Measurements from ENCODE around the gene EIF4E2.

The EIF4E2 gene

DNA sequence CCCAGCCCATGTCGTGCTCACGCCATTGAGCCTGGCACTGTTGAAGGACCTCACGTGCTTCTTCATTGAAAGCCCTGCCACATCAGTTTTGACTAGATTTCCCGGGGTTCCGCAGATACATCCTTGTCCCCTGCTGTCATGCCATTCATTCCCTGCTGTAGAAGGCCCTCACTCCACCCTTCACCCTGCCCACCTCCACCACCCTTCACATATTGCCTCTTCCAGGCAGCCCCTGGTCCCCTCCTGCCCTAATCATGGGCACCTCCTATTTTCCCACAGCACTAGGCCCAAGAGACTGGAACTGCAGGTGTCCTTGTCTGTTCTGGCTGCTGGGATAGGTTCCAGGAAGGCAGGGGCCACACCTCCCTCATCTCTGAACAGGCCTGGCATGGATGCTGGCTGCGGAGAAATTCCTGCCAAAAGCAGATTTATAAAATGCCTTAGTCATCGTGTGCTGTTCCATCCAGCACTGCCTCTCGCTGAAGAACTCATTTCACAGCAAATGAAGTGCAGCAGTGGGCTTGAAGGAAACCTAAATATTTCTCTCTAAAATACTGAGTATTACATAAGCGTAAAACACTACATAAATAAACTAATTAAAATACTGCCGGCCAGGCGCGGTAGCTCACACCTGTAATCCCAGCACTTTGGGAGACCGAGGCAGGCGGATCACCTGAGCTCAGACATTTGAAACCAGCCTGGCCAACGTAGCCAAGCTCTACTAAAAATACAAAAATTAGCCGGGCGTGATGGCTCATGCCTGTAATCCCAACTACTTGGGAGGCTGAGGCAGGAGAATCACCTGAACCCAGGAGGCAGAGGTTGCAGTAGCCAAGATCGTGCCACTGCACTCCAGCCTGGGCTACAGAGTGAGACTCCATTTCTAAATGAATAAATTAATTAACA lies 38.4 kb downstream of the EIF4E2 start:
- TF ChIP-seq, protein P1, sequence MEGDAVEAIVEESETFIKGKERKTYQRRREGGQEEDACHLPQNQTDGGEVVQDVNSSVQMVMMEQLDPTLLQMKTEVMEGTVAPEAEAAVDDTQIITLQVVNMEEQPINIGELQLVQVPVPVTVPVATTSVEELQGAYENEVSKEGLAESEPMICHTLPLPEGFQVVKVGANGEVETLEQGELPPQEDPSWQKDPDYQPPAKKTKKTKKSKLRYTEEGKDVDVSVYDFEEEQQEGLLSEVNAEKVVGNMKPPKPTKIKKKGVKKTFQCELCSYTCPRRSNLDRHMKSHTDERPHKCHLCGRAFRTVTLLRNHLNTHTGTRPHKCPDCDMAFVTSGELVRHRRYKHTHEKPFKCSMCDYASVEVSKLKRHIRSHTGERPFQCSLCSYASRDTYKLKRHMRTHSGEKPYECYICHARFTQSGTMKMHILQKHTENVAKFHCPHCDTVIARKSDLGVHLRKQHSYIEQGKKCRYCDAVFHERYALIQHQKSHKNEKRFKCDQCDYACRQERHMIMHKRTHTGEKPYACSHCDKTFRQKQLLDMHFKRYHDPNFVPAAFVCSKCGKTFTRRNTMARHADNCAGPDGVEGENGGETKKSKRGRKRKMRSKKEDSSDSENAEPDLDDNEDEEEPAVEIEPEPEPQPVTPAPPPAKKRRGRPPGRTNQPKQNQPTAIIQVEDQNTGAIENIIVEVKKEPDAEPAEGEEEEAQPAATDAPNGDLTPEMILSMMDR (IDR thresholded peaks at IDR 0.05; ENCODE audit: low read depth, low read length) = no peak
- peak; percentile 77 for DNase-seq (ENCODE audit: extremely low read depth, low read depth)

DNA sequence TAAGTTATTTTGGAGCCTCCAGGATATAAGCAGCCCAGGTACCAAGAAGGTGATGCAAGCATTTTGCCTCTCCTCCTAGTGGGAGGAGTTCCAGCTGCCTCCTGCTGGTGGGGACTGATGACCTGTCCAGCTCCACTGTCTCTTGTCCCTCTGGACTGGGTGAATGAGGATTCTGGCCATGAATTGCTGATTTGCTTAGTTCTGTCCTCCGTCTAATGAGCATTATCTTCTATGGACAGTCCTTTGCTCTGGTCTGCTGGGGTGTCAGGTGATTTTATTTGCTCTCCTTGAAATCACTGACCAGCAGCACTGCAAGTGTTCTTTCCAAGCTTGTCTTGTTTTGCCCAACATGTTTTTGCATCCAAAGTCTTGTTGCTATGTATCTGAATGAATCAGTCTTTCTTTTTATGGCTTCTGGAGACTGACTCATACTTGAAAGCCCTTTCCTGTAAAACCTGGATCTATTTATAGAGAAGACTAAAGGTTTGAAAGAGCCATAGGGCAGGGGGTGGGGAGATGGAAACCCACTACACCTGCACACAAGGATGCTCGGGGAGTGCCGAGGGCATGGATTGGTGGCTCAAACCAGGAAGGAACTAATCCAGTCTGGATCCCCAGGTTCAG lies 42.4 kb downstream of the EIF4E2 start:
- peak; percentile 54 for DNase-seq (ENCODE audit: extremely low read depth, low read depth)
- TF ChIP-seq, protein P1 (IDR thresholded peaks at IDR 0.05; ENCODE audit: low read depth, low read length) = no peak

DNA sequence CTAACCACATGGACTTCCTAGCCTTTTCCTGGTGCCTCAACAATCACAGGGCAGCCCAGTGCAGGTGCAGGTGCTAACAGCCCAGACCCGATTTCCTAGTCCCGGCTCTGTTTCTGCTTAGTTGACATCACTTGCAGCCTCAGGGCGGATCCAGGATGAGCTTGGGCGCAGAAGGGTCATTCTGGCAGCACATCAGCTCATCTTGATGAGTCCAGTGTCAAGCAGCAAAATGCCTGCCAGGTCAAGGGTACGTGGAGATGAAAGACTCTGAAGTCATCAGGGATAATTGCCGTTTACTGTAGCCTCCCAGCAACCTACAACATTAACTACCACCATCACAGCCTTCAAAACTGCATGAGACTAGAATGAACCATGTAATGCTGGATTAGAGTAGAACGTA lies 43.5 kb downstream of the EIF4E2 start:
- TF ChIP-seq, protein P1 (IDR thresholded peaks at IDR 0.05; ENCODE audit: low read depth, low read length) = no peak
- DNase-seq (ENCODE audit: extremely low read depth, low read depth) = no peak

DNA sequence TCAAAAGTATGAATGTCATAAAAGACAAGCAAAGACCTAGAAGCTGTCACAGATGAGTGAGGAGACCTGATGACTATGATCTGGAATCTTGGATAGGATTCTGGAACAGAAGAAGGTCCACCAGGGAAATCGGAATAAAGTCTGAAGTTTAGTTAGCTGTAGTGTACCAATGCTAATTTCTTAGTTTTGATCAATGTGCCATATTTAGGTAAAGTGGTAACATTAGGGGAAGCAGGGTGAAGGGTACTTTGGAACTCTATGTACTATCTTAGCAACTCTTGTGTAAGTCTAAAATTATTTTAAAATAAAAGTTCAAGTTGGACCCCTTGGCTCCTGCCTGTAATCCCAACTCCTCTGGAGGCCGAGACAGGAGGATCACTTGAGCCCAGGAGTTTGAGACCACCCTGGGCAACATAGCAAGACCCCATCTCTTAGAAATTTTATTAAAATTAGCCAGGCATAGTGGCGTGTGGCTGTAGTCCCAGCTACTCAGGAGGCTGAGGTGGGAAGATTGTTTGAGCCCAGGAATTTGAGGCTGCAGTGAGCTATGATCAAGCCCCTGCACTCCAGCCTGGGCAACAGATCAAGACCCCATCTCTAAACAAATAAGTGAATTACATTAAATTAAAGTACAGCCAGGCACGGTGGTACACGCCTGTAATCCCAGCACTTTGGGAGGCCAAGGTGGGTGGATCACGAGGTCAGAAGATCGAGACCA lies 47.0 kb downstream of the EIF4E2 start:
- no peak for DNase-seq (ENCODE audit: extremely low read depth, low read depth)
- TF ChIP-seq, protein P1 (IDR thresholded peaks at IDR 0.05; ENCODE audit: low read depth, low read length) = no peak

DNA sequence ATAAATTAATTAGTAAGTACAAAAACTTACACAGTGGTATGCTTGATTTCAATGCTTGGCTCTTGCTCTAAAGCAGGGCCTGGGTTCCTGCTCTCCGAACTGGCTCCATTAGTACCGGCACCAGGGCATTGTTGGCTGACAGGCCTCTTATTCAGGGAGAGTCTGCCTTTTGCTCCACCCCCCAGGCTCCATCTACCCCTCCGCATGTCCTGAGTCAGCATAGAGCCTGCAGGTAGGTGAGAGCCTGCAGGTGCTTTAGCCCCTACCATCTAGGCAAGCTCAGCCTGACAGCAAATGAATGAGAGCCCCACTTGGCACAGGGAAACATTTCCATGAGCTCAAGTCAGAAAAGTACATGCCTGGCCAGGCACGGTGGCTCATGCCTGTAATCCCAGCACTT lies 47.8 kb downstream of the EIF4E2 start:
- DNase-seq (ENCODE audit: extremely low read depth, low read depth) = no peak

DNA sequence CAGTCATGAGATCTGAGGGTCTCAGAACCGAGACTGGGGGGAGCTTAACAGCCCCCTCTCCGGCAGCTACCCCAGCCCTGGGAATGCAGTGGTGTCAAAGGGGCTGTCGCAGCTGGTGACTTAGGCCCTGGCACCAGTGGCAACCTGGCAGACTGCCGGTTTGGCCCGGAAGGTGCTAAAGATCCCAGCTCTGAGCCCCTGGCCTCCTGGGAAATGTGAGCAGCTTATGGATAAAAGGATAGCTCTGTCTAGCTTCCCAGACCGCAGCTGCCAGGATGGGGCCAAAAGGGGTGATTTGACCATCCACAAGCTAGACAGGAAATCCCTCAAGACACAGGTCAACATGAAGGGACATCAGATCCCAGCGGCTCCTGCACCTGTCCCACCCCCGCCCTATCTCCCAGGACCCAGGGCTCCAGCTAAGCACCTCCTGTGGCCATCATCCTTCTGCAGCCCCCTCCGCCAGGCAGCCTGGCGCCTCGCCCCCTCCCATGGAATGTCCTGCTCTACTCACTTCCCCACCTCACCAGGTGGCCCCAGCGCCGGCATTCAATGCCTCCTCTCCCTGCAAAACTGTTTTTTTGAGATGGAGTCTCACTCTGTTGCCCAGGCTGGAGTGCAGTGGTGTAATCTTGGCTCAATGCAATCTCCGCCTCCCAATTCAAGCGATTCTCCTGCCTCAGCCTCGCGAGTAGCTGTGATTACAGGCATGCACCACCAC lies 49.7 kb downstream of the EIF4E2 start:
- TF ChIP-seq, protein P1 (IDR thresholded peaks at IDR 0.05; ENCODE audit: low read depth, low read length) = no peak
- DNase-seq (ENCODE audit: extremely low read depth, low read depth) = no peak

More for the DNA sequence above, 47.8 kb downstream of the EIF4E2 start:
- TF ChIP-seq, protein P1 (IDR thresholded peaks at IDR 0.05; ENCODE audit: low read depth, low read length) = no peak

All from AG09319 (cell line).